ENCODE measurements around the gene TRPV2. TPM values are rescaled to one million over a fixed set of nuclear protein-coding genes. Genes with fewer than 3 reads are reported as not detected.

Gene TRPV2
- total RNA-seq, 1 donor from 2014 or later: 16.1 TPM

DNA sequence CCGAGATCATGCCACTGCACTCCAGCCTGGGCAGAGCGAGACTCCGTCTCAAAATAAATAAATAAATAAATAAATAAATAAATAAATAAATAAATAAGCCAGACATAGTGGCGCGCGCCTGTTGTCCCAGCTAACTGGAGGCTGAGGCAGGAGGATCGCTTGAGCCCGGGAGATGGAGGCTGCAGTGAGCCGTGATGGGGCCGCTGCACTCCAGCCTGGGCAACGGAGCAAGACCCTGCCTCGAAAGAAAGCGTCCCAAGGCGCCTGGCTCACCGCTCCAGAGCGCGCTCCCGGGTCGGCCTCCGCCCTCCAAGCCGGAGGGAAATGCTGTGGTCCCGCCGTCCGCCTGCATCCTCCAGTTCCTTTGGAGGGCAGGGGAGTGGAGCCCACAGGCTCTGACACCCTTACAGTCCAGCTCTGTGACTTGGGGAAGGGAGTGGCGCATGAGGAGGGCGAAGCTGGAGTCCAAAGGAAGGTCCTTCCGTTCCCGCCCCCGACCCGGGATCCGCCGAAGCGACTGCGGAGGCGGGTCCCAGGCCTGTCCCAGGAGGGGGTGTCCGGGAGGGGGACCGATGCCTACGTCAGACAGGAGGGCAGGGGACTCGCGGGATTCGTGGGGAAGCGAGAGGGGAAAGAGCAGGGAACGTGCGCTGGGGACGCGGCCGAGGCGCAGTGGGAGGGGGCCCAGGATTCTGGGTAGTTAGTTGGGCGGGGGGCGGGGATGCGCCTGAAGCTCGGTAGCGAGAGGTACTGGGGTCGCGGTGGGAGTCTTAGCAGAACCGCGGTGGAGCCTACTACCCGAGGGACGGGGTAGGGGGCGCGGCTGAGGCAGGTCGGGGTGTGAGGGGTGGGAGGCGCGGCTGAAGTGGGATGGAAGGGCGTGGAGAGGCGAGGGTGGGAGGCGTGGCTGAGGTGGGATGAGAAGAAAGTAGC, 8.4 kb upstream of the TRPV2 start:
- DNase-seq (ENCODE audit: low read depth): no peak

GRCh38 chr17:16407911-16408588, 7.3 kb upstream of the TRPV2 start:
- DNase-seq (ENCODE audit: low read depth): peak; percentile 36

GRCh38 chr17:16417399-16417798, 2.0 kb downstream of the TRPV2 start:
- DNase-seq (ENCODE audit: low read depth): no peak

- peak; percentile 58 for DNase-seq (ENCODE audit: low read depth)
Observed at GRCh38 chr17:16417896-16418684, 2.7 kb downstream of the TRPV2 start.

- DNase-seq (ENCODE audit: low read depth): no peak
Observed at GRCh38 chr17:16418685-16419068, 3.3 kb downstream of the TRPV2 start.

DNA sequence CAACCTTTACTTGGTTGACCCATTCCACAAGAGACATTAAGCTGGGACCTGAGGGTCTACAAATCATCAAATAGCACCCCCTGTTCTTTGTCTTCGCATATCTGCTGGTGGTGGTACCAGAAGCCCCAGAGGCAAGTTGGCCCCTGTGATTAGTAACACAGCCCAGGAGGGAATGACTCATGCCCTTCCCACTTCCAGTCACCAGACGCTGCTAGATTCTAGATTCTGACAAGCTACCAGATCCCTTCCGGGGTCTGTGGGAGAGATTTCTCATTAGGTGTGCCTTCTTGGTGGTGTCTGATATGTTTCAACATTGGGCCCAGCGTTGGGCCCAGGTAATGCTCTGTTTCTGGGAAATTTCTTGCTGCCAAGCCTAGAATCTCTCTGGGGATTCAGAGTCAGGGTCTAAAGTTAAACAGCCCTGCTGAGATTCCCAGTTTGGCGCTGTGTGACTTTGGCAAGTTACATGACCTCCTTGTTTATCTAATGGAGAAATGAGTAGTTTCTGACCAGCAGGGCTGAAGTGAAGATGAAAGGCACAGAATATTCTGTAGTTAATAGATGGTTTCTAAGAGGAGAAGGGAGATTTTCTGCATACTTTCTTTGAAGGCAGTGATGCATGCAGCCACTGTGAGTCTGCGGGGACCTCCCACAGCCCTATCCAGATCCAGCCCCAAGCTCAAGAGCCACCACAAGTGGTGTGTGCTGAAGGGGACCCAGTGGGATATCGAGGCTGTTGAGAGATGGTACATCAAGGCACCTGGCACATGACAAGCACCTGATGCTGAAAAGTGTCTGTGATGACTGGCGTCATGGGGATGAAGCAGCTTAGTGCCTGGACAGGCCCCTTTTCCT, 3.9 kb downstream of the TRPV2 start:
- DNase-seq (ENCODE audit: low read depth): peak; percentile 79

- peak; percentile 63 for DNase-seq (ENCODE audit: low read depth)
Observed at GRCh38 chr17:16419929-16420271, 4.5 kb downstream of the TRPV2 start.

GRCh38 chr17:16422416-16422815, 7.0 kb downstream of the TRPV2 start:
- no peak for DNase-seq (ENCODE audit: low read depth)

GRCh38 chr17:16423226-16423872, 8.0 kb downstream of the TRPV2 start:
- DNase-seq (ENCODE audit: low read depth): no peak

DNA sequence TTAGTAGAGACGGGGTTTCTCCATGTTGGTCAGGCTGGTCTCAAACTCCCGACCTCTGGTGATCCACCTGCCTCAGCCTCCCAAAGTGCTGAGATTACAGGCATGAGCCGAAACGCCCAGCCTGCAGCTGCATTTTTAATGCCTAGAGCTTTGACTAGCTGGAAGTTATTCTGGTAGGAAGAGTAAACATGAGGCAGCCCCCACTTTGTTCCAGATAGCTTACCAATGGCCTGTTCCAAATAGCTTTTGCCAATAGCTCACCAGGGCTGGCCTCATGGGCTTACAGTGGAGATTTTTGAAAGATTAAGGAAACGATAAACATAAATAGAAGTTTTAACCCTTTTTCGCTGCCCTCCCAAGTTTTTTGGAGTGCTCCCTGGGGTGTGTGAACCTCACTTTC, 9.8 kb downstream of the TRPV2 start:
- no peak for DNase-seq (ENCODE audit: low read depth)

GRCh38 chr17:16425698-16426659, 10.6 kb downstream of the TRPV2 start:
- peak; percentile 54 for DNase-seq (ENCODE audit: low read depth)

GRCh38 chr17:16427020-16427419, 11.6 kb downstream of the TRPV2 start:
- DNase-seq (ENCODE audit: low read depth): no peak

DNA sequence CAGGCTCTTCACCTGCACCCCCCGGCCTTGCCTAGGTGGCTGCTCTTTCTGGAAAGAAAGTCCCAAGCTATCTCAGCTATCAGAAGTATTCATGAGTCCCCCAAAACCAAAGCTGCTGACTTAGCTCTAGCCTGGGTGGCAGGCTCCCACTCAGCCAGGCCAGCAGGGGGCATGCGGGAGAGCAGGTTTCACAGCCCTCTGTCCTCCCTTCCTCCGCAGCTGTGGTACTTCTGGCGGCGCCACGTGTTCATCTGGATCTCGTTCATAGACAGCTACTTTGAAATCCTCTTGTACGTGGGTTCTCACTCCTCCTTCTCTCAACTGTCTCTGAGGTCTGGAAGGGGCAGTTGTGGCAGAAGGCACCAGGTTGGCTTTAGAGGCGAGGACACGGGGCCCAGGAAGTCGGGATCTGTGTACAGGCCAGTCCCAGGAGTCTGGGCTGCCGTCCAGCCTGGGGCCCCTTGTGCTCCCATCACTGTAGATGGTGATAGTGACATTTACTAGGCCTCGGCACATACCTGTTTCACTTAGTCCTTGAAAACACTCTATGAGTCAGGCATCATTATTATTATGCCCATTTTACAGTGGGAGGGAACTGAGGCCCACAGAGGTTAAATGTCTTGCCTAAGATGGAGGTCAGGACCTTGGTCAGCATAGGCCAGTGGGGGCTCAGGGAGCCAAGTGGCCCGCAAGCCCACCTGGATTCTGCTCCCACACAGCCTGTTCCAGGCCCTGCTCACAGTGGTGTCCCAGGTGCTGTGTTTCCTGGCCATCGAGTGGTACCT, 12.9 kb downstream of the TRPV2 start:
- DNase-seq (ENCODE audit: low read depth): peak; percentile 28

DNA sequence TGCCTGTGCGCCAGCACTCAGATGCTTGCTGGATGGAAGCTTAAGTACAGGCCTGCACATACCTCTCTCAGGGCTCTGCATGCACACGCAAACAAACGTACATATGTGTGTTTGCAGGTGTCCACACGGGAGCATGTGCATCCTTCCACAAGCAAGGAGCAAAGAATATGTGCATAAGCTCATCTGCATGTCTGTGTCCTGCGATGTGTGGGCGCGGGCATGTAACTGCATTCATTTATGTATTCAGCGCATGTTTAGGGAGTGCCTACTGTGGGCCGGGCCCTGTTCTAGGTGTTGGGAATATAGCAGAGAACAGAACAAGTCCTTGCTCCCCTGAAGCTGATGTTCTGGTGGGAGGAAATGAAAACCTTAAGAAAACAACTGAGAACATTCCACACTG, 13.7 kb downstream of the TRPV2 start:
- no peak for DNase-seq (ENCODE audit: low read depth)

DNA sequence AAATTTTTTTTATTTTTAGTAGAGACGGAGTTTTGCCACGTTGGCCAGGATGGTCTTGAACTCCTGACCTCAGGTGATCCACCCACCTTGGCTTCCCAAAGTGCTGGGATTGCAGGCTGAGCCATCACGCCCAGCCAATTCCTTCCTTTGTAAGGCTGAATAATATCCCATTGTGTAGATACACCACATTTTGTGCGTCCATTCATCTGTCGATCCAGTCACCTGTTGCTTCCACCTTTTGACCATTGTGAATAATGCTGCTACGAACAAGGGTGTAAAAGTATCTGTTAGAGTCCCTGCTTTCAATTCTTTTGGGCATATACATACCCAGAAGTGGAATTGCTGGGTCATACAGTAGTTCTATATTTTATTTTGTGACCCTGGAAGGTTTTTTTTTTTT, 15.3 kb downstream of the TRPV2 start:
- no peak for DNase-seq (ENCODE audit: low read depth)

DNA sequence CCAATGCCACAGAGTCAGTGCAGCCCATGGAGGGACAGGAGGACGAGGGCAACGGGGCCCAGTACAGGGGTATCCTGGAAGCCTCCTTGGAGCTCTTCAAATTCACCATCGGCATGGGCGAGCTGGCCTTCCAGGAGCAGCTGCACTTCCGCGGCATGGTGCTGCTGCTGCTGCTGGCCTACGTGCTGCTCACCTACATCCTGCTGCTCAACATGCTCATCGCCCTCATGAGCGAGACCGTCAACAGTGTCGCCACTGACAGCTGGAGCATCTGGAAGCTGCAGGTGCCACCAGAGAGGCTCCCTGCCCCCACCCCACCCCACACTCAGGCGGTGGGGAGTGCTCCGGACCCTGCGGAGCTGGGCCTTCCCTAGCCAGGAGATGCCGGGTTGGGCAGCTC, 16.6 kb downstream of the TRPV2 start:
- DNase-seq (ENCODE audit: low read depth): no peak

GRCh38 chr17:16433514-16433913, 18.1 kb downstream of the TRPV2 start:
- no peak for DNase-seq (ENCODE audit: low read depth)

DNA sequence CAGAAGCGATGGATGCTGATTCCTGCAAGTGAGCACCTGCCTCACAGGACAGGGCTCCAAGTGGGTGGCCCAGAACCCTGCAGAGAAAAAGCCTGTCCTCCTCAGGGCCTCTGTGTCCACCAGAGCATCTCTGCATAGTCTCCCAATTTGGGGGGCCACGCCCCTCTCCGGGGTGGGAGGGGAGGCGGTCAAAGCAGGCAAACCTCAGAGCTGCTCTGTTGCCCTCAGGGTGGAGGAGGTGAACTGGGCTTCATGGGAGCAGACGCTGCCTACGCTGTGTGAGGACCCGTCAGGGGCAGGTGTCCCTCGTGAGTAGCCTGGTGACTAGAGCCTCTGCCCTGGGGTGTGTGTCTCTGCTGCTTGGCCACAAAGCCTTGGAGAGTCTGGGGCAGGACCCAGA, 19.3 kb downstream of the TRPV2 start:
- DNase-seq (ENCODE audit: low read depth): no peak
